ENCODE measurements around the gene P2RX2. TPM values are rescaled to one million over a fixed set of nuclear protein-coding genes. Genes with fewer than 3 reads are reported as not detected.

P2RX2 gene
- total RNA-seq, 1 donor from 2014 or later = not detected

GRCh38 chr12:132619386-132620112, 973 bp downstream of the P2RX2 start:
- DNase-seq (ENCODE audit: low read depth in 2 of 2) = no peak

GRCh38 chr12:132620113-132620898, 1.7 kb downstream of the P2RX2 start:
- no peak for DNase-seq (ENCODE audit: low read depth in 2 of 2)

GRCh38 chr12:132620899-132621656, 2.5 kb downstream of the P2RX2 start:
- DNase-seq (ENCODE audit: low read depth in 2 of 2) = no peak

- DNase-seq (ENCODE audit: low read depth in 2 of 2) = no peak
Measured at GRCh38 chr12:132621657-132622435, 3.3 kb downstream of the P2RX2 start.

GRCh38 chr12:132622437-132623071, 4.0 kb downstream of the P2RX2 start:
- no peak for DNase-seq (ENCODE audit: low read depth in 2 of 2)

- DNase-seq (ENCODE audit: low read depth in 2 of 2) = no peak
Measured at GRCh38 chr12:132623072-132623869, 4.7 kb downstream of the P2RX2 start.

- no peak for DNase-seq (ENCODE audit: low read depth in 2 of 2)
Measured at GRCh38 chr12:132624186-132624855, 5.7 kb downstream of the P2RX2 start.

GRCh38 chr12:132624910-132625630, 6.5 kb downstream of the P2RX2 start:
- DNase-seq (ENCODE audit: low read depth in 2 of 2) = no peak

- no peak for DNase-seq (ENCODE audit: low read depth in 2 of 2)
Measured at GRCh38 chr12:132625731-132626430, 7.3 kb downstream of the P2RX2 start.

- no peak for DNase-seq (ENCODE audit: low read depth in 2 of 2)
Measured at GRCh38 chr12:132629330-132629729, 10.8 kb downstream of the P2RX2 start.

- DNase-seq (ENCODE audit: low read depth in 2 of 2) = no peak
Measured at GRCh38 chr12:132630672-132631071, 12.1 kb downstream of the P2RX2 start.

GRCh38 chr12:132631666-132632065, 13.1 kb downstream of the P2RX2 start:
- DNase-seq (ENCODE audit: low read depth in 2 of 2) = no peak

GRCh38 chr12:132632521-132633228, 14.1 kb downstream of the P2RX2 start:
- no peak for DNase-seq (ENCODE audit: low read depth in 2 of 2)

GRCh38 chr12:132633398-132633797, 14.8 kb downstream of the P2RX2 start:
- no peak for DNase-seq (ENCODE audit: low read depth in 2 of 2)

GRCh38 chr12:132633901-132634300, 15.3 kb downstream of the P2RX2 start:
- DNase-seq (ENCODE audit: low read depth in 2 of 2) = no peak

GRCh38 chr12:132634411-132634990, 15.9 kb downstream of the P2RX2 start:
- DNase-seq (ENCODE audit: low read depth in 2 of 2) = no peak
